Loucy (cell line): Measurements from ENCODE around the gene EIF1B.

ENCODE experiments used
- EZH2phosphoT487 ChIP-seq: fragments of 200-600 bp; IDR thresholded peaks from 2 replicates; pipeline ENCODE4 v1.6.1; 2018; ENCODE audit warnings: antibody characterized with exemption, mild to moderate bottlenecking, moderate library complexity, borderline replicate concordance
- TF ChIP-seq, protein P1 (sequence below): fragments of 200-600 bp; sonication (generic); conservative IDR thresholded peaks from 2 replicates; pipeline ENCODE4 v1.5.1; 2014; ENCODE audit warnings: mild to moderate bottlenecking, antibody characterized with exemption, low read length

DNA sequence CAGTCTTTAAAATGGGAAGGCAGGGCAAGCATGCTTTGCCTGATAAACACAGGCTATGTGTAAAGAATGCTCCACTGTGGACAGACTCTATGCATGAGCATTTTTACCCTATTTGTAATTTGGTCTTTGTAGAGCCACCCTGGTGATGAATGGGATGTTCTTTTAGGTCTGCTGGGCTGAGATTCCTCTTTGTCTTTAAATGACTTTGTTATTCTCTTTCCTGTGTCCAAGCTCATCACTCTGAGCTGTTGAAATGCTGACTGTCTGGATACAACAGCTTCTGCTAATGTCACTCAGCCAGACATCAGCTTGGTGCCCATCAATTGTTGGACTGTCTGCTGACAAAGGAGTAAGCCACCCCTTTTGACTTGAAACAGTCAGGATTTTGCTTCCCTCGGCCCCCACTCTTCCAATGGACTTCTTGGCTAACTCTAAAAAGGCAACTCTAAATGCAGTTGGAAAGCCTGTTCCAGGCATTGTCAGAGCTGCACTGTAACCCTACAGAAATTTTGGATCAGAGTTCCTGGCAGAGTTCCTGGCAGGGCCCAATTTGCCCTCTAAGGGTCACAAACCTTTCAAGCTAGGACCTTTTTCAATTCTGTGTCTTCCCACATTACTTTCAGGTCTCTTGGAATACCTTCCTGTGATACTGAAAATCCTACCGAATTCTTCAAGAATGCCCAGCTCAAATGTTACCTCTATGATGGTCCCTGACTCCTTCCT lies 40.5 kb upstream of the EIF1B start:
- TF ChIP-seq, protein P1, sequence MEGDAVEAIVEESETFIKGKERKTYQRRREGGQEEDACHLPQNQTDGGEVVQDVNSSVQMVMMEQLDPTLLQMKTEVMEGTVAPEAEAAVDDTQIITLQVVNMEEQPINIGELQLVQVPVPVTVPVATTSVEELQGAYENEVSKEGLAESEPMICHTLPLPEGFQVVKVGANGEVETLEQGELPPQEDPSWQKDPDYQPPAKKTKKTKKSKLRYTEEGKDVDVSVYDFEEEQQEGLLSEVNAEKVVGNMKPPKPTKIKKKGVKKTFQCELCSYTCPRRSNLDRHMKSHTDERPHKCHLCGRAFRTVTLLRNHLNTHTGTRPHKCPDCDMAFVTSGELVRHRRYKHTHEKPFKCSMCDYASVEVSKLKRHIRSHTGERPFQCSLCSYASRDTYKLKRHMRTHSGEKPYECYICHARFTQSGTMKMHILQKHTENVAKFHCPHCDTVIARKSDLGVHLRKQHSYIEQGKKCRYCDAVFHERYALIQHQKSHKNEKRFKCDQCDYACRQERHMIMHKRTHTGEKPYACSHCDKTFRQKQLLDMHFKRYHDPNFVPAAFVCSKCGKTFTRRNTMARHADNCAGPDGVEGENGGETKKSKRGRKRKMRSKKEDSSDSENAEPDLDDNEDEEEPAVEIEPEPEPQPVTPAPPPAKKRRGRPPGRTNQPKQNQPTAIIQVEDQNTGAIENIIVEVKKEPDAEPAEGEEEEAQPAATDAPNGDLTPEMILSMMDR = no peak
- no peak for TF ChIP-seq EZH2phosphoT487
